Astrocyte of the cerebellum (primary cell): ENCODE measurements around the gene IFNL2.

Source experiments
- DNase-seq: peaks from one replicate; pipeline ENCODE4 v3.0.0-alpha.2; 2011; ENCODE audit warnings: low read depth
- H3K4me3 ChIP-seq: 2 replicates; pipeline ENCODE4 v1.5.1; 2011; ENCODE audit warnings: mild to moderate bottlenecking, low read depth, low read length, moderate library complexity
- CTCF ChIP-seq: IDR thresholded peaks from 2 replicates; pipeline ENCODE4 v1.5.1; 2012; ENCODE audit warnings: low read length, low read depth, moderate library complexity, mild to moderate bottlenecking; ENCODE audit errors: missing control alignments
- in situ Hi-C: cut with HindIII; loops from 2 replicates; pipeline ENCODE4 v1.10.0; 2017; ENCODE audit warnings: low sequenced_read_pairs

Gene IFNL2

GRCh38 chr19:39317476-39317875 lies 49.3 kb downstream of the IFNL2 start:
- no peak for DNase-seq
- in situ Hi-C loops, result no loop called here
- no peak for TF ChIP-seq CTCF
- no peak overlapping the region for H3K4me3 ChIP-seq

- no peak for TF ChIP-seq CTCF
- in situ Hi-C loops, result no loop called here
- DNase-seq, result no peak
- H3K4me3 ChIP-seq, result no peak overlapping the region
Measured at GRCh38 chr19:39318071-39318470, 49.9 kb downstream of the IFNL2 start.

- no peak overlapping the region for H3K4me3 ChIP-seq
- DNase-seq, result no peak
- in situ Hi-C loops, result no loop called here
- TF ChIP-seq CTCF, result no peak
Measured at GRCh38 chr19:39318690-39319089, 50.5 kb downstream of the IFNL2 start.

GRCh38 chr19:39319098-39319891 lies 51.1 kb downstream of the IFNL2 start:
- in situ Hi-C loops, result no loop called here
- H3K4me3 ChIP-seq, result peak overlapping the region; percentile 52
- no peak for DNase-seq
- no peak for TF ChIP-seq CTCF
